ENCODE data around the gene CREB3L1. TPM values are rescaled to one million over a fixed set of nuclear protein-coding genes. Genes with fewer than 3 reads are reported as not detected.
"Not testable (repeated sequence)": the region's sequence is repeated elsewhere in the genome, so short reads cannot be mapped to it uniquely, and the experiment has no call there.

The CREB3L1 gene
- polyA plus RNA-seq, 1 experiment = 24.2 TPM

DNA sequence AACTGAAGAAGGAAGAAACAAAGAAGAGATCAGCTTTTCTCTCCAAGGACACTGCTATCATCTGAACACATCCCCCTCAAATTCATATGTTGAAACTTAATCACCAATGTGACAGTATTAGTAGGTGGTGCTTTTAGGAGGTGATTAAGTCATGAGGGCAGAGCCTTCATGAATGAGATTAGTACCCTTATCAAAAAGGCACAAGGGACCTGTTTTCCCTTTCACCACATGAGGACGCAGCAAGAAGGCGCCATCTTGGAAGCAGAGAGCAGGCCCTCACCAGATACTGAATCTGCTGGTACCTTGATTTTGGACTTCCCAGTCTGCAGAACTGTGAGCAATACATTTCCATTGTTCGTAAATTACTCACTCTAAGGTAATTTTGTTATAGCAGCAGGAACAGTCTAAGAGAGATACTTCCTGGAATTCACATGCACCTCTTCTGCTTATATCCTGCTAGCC is 20.9 kb upstream of the CREB3L1 start:
- DNase-seq (ENCODE audit: low read depth, low spot score) = no peak
- Histone ChIP-seq H3K4me3 (ENCODE audit: low read depth, low read length) (no peak overlapping the region), H3K27me3 (ENCODE audit: control insufficient read depth, insufficient read depth, low read length) (no peaks in the 10 kb centered on the region), H3K9me3 (ENCODE audit: control insufficient read depth, insufficient read depth, low read length) (no peaks in the 10 kb centered on the region), H3K27ac (ENCODE audit: low read depth, low read length) (no peak overlapping the region)
- CTCF ChIA-PET = interaction anchor here (0.9 kb wide), 1 partner anchor 17 kb away, joined by 3 read pairs; no protein-coding TSS in a partner anchor
- TF ChIP-seq, protein P1, sequence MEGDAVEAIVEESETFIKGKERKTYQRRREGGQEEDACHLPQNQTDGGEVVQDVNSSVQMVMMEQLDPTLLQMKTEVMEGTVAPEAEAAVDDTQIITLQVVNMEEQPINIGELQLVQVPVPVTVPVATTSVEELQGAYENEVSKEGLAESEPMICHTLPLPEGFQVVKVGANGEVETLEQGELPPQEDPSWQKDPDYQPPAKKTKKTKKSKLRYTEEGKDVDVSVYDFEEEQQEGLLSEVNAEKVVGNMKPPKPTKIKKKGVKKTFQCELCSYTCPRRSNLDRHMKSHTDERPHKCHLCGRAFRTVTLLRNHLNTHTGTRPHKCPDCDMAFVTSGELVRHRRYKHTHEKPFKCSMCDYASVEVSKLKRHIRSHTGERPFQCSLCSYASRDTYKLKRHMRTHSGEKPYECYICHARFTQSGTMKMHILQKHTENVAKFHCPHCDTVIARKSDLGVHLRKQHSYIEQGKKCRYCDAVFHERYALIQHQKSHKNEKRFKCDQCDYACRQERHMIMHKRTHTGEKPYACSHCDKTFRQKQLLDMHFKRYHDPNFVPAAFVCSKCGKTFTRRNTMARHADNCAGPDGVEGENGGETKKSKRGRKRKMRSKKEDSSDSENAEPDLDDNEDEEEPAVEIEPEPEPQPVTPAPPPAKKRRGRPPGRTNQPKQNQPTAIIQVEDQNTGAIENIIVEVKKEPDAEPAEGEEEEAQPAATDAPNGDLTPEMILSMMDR (IDR thresholded peaks at IDR 0.05; ENCODE audit: low read depth, low read length) = no peak
- POLR2A ChIA-PET = no interaction called here

DNA sequence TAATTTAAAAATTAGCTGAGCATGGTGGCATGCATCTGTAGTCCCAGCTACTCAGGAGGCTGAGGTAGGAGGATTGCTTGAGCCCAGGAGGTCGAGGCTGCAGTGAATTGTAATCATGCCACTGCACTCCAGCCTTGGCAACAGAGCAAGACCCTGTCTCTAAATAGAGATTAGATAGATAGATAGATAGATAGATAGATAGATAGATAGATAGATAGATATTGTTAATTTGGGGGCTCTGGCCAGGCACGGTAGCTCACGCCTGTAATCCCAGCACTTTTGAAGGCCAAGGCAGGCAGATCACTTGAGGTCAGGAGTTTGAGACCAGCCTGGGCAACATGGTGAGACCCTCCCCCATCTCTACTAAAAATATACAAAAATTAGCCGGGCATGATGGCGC is 18.1 kb upstream of the CREB3L1 start:
- CTCF ChIA-PET = interaction anchor here (0.5 to 0.9 kb wide), 2 partner anchors 19 to 85 kb away, joined by 3 to 5 read pairs; no protein-coding TSS in a partner anchor
- H3K4me3 ChIP-seq (ENCODE audit: low read depth, low read length); POLR2A ChIA-PET; H3K27me3 ChIP-seq (ENCODE audit: control insufficient read depth, insufficient read depth, low read length); DNase-seq (ENCODE audit: low read depth, low spot score); H3K27ac ChIP-seq (ENCODE audit: low read depth, low read length); H3K9me3 ChIP-seq (ENCODE audit: control insufficient read depth, insufficient read depth, low read length): not testable (repeated sequence)

DNA sequence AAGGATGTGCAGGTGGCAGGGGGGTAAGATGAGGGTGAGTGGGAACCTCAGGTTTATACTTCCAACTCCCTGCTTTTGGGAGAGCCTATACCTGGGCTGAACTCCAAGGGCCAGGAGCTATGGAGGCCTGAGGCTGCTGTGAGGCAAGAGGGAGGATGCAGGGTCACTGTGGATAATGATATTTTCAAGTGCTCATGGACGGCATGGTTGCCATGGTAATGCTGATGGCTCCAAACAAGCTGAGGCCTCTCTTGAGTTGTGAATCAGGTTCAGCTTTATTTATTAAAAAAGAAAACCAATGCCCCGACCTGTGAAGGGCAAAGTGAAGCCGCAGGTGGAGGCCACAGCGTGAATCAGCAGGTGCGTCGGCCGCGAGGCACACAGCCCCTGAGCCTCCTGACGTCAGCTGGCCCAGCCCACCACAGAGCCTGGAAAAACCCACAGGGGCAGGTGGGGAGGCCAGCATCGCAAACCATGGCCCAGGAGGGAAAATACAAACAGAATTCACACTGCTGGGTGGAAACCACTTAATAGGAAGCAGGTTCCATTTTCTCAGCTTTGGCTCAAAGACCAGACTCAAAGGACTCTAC is 17.4 kb upstream of the CREB3L1 start:
- CTCF ChIA-PET = interaction anchor here (0.5 to 0.9 kb wide), 2 partner anchors 18 to 84 kb away, joined by 3 to 5 read pairs; no protein-coding TSS in a partner anchor
- TF ChIP-seq, protein P1 (IDR thresholded peaks at IDR 0.05; ENCODE audit: low read depth, low read length) = no peak
- POLR2A ChIA-PET = no interaction called here
- Histone ChIP-seq H3K27ac (ENCODE audit: low read depth, low read length) (no peak overlapping the region), H3K27me3 (ENCODE audit: control insufficient read depth, insufficient read depth, low read length) (no peaks in the 10 kb centered on the region), H3K9me3 (ENCODE audit: control insufficient read depth, insufficient read depth, low read length) (no peaks in the 10 kb centered on the region), H3K4me3 (ENCODE audit: low read depth, low read length) (no peak overlapping the region)
- no peak for DNase-seq (ENCODE audit: low read depth, low spot score)

DNA sequence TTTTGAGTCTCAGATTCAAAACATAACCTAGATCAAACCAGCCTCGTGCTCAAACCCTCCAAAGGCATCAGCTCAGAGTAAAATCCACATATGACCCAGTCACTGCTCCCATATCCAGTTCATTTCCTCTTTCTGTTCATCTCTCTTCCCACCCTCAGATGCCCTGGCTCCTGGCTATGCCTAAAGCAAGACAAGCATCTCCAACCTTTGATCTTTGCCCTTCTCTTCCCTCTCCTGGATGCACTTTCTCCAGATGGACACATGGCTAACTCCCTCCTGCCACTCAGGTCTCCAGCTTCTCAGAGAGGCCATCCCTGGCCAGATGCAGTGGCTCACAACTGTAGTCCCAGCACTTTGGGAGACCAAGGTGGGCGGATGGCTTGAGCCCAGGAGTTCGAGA is 14.3 kb upstream of the CREB3L1 start:
- no peaks in the 10 kb centered on the region for H3K9me3 ChIP-seq (ENCODE audit: control insufficient read depth, insufficient read depth, low read length)
- no peak overlapping the region for H3K4me3 ChIP-seq (ENCODE audit: low read depth, low read length)
- TF ChIP-seq, protein P1 (IDR thresholded peaks at IDR 0.05; ENCODE audit: low read depth, low read length) = no peak
- CTCF ChIA-PET = no interaction called here
- H3K27me3 ChIP-seq (ENCODE audit: control insufficient read depth, insufficient read depth, low read length) = no peaks in the 10 kb centered on the region
- H3K27ac ChIP-seq (ENCODE audit: low read depth, low read length) = no peak overlapping the region
- DNase-seq (ENCODE audit: low read depth, low spot score) = no peak
- POLR2A ChIA-PET = no interaction called here

DNA sequence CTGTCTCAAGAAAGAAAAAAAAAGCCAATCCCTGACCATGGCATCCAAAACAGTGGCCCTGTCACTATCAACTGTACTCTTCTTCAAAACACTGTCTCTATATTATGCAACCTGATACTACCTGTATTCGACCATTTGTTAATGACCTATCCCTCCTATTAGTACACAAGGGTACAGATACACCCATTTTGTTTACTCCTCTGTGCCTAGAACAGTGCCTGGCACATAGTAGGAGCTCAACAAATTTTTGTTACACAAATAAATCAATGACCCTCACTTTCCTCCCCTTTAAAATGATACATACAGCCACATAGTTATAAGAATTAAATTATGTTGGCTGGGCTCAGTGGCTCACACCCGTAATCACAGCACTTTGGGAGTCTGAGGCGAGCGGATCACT is 13.4 kb upstream of the CREB3L1 start:
- TF ChIP-seq, protein P1 (IDR thresholded peaks at IDR 0.05; ENCODE audit: low read depth, low read length) = no peak
- Histone ChIP-seq H3K27me3 (ENCODE audit: control insufficient read depth, insufficient read depth, low read length) (no peaks in the 10 kb centered on the region), H3K27ac (ENCODE audit: low read depth, low read length) (no peak overlapping the region), H3K9me3 (ENCODE audit: control insufficient read depth, insufficient read depth, low read length) (no peaks in the 10 kb centered on the region), H3K4me3 (ENCODE audit: low read depth, low read length) (no peak overlapping the region)
- POLR2A ChIA-PET = no interaction called here
- no peak for DNase-seq (ENCODE audit: low read depth, low spot score)
- CTCF ChIA-PET = interaction anchor here (2.3 kb wide), 1 partner anchor 14 kb away, joined by 8 read pairs; no protein-coding TSS in a partner anchor
